ENCODE measurements around the gene CNTNAP2.

DNA sequence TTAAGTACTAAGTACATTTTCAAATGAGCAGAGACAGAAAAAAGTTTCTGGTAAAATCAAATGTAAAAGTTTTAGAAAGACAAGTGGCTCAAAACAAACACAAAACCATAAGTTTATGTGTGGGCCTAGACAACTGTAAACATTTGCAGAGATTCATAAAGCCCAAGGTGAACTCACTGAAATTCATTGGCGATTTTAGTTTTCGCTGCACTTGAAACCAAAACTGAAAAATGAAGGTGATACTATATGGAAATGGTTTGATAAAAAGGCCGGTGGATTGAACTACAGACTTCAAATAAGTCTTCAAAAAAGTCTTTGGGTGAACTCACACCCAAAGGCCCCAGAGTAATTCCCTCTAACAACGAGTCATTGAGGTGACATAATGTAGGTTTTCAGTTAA, 1289.0 kb downstream of the CNTNAP2 start:
- TF ChIP-seq EGR1 (conservative IDR thresholded peaks at IDR 0.05) (no peak), ZFX (CRISPR knock-in tag; IDR thresholded peaks at IDR 0.05) (no peak), RBM14 (IDR thresholded peaks at IDR 0.05; ENCODE audit: borderline replicate concordance, insufficient read depth, low read depth, low read length) (no peak), WHSC1 (IDR thresholded peaks at IDR 0.05; ENCODE audit: low read length) (no peak), SAFB2 (IDR thresholded peaks at IDR 0.05; ENCODE audit: borderline replicate concordance, low read depth, low read length, severe bottlenecking) (no peak), POLR2A (conservative IDR thresholded peaks at IDR 0.05) (no peak), TAF1 (IDR thresholded peaks at IDR 0.05; ENCODE audit: control insufficient read depth, extremely low read depth, insufficient read depth, low read length, severe bottlenecking) (no peak), FOXM1 (IDR thresholded peaks at IDR 0.05; ENCODE audit: low read depth) (no peak), FOXM1 (CRISPR knock-in tag; IDR thresholded peaks at IDR 0.05; ENCODE audit: low read depth) (no peak), TAF7 (tag; IDR thresholded peaks at IDR 0.05) (no peak), U2AF1 (optimal IDR thresholded peaks at IDR 0.05; ENCODE audit: low read depth, low read length) (no peak)
- TF ChIP-seq, protein P1, sequence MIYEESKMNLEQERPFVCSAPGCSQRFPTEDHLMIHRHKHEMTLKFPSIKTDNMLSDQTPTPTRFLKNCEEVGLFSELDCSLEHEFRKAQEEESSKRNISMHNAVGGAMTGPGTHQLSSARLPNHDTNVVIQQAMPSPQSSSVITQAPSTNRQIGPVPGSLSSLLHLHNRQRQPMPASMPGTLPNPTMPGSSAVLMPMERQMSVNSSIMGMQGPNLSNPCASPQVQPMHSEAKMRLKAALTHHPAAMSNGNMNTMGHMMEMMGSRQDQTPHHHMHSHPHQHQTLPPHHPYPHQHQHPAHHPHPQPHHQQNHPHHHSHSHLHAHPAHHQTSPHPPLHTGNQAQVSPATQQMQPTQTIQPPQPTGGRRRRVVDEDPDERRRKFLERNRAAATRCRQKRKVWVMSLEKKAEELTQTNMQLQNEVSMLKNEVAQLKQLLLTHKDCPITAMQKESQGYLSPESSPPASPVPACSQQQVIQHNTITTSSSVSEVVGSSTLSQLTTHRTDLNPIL (CRISPR knock-in tag; IDR thresholded peaks at IDR 0.05) = no peak
- TF ChIP-seq, protein P2, sequence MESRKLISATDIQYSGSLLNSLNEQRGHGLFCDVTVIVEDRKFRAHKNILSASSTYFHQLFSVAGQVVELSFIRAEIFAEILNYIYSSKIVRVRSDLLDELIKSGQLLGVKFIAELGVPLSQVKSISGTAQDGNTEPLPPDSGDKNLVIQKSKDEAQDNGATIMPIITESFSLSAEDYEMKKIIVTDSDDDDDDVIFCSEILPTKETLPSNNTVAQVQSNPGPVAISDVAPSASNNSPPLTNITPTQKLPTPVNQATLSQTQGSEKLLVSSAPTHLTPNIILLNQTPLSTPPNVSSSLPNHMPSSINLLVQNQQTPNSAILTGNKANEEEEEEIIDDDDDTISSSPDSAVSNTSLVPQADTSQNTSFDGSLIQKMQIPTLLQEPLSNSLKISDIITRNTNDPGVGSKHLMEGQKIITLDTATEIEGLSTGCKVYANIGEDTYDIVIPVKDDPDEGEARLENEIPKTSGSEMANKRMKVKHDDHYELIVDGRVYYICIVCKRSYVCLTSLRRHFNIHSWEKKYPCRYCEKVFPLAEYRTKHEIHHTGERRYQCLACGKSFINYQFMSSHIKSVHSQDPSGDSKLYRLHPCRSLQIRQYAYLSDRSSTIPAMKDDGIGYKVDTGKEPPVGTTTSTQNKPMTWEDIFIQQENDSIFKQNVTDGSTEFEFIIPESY (CRISPR knock-in tag; IDR thresholded peaks at IDR 0.05) = no peak
